Fibroblast of lung (primary cell): ENCODE results near the gene PTPRM. TPM values are rescaled to one million over a fixed set of nuclear protein-coding genes. Genes with fewer than 3 reads are reported as not detected.
A peak's percentile ranks its signal among the peaks of the same experiment; 100 is the strongest.

Experiments used
- DNase-seq, 2 donors: peaks; one replicate each; pipeline versions ENCODE4 v3.0.0 to v3.0.0-alpha.2; 2010; ENCODE audit warnings: low read depth in 2 of 2
- H2AFZ ChIP-seq: 2 replicates; pipeline ENCODE4 v1.5.1; 2012; ENCODE audit warnings: low read length, control low read depth, inconsistent platforms
- H3K27ac ChIP-seq: 2 replicates; pipeline ENCODE4 v1.5.1; 2011; ENCODE audit warnings: low read length, control low read depth; ENCODE audit not compliant: insufficient read depth
- H3K27me3 ChIP-seq: 2 replicates; pipeline ENCODE4 v1.5.1; 2011; ENCODE audit warnings: mild to moderate bottlenecking, low read length; ENCODE audit not compliant: control insufficient read depth, insufficient read depth
- H3K36me3 ChIP-seq: 2 replicates; pipeline ENCODE4 v1.5.1; 2011; ENCODE audit warnings: low read length; ENCODE audit not compliant: control insufficient read depth, insufficient read depth
- H3K4me1 ChIP-seq: 2 replicates; pipeline ENCODE4 v1.5.1; 2011; ENCODE audit warnings: low read length; ENCODE audit not compliant: control insufficient read depth, insufficient read depth; ENCODE audit errors: extremely low read depth
- H3K4me2 ChIP-seq: 2 replicates; pipeline ENCODE4 v1.5.1; 2011; ENCODE audit warnings: low read length, control low read depth; ENCODE audit not compliant: insufficient read depth; ENCODE audit errors: extremely low read depth
- H3K4me3 ChIP-seq, 4 experiments: fragments of 200-600 bp in 1 of 4; sonication (generic) in 1 of 4; replicated peaks in 1 of 4; 2 replicates each; pipeline ENCODE4 v1.5.1; 2011 to 2016; ENCODE audit warnings: low read length in 4 of 4, low read depth in 3 of 4, mild to moderate bottlenecking in 3 of 4, control low read depth in 2 of 4, inconsistent platforms in 1 of 4, mixed read lengths in 1 of 4; ENCODE audit not compliant: insufficient read depth in 1 of 4; ENCODE audit errors: control extremely low read depth in 1 of 4
- H3K79me2 ChIP-seq: 2 replicates; pipeline ENCODE4 v1.5.1; 2012; ENCODE audit warnings: mild to moderate bottlenecking, low read length, inconsistent platforms; ENCODE audit not compliant: control insufficient read depth, insufficient read depth
- H3K9ac ChIP-seq: 2 replicates; pipeline ENCODE4 v1.5.1; 2011; ENCODE audit warnings: mild to moderate bottlenecking, low read length, control low read depth; ENCODE audit not compliant: insufficient read depth
- H3K9me3 ChIP-seq: 2 replicates; pipeline ENCODE4 v1.5.1; 2012; ENCODE audit warnings: low read depth, low read length; ENCODE audit not compliant: control insufficient read depth, insufficient read depth
- H4K20me1 ChIP-seq: 2 replicates; pipeline ENCODE4 v1.5.1; 2011; ENCODE audit warnings: low read length; ENCODE audit not compliant: control insufficient read depth, insufficient read depth; ENCODE audit errors: extremely low read depth
- EZH2 ChIP-seq: IDR thresholded peaks from 2 replicates; pipeline ENCODE4 v1.5.1; 2012; ENCODE audit warnings: low read length, control low read depth, mild to moderate bottlenecking; ENCODE audit errors: missing control alignments
- polyA plus RNA-seq, 2 donors: library from polyadenylated mRNA; depleted of rRNA in 1 of 2; stranded (reverse) in 1 of 2; unstranded in 1 of 2; fragments of >200 nt; gene quantifications; 2 replicates each; pipeline ENCODE4 v1.2.1, GENCODE V29; 2011 to 2012; ENCODE audit warnings: missing spikeins in 1 of 2
- total RNA-seq: library from RNA; depleted of rRNA; stranded (reverse); fragments of >200 nt; gene quantifications from 2 replicates; pipeline ENCODE4 v1.2.1, GENCODE V29; 2014
- TF ChIP-seq, protein P1 (sequence below), 2 donors: IDR thresholded peaks in 1 of 2; conservative IDR thresholded peaks in 1 of 2; 1 replicate in 1 of 2; 2 replicates in 1 of 2; pipeline ENCODE4 v1.5.1; 2011 to 2012; ENCODE audit warnings: low read length in 2 of 2, control low read depth in 1 of 2, inconsistent platforms in 1 of 2, low read depth in 1 of 2, mild to moderate bottlenecking in 1 of 2

Gene PTPRM
- total and polyA plus RNA-seq, 2 donors (not counting 1 experiment from before 2014, with no cell fraction given) = 86.6 to 87.0 TPM

DNA sequence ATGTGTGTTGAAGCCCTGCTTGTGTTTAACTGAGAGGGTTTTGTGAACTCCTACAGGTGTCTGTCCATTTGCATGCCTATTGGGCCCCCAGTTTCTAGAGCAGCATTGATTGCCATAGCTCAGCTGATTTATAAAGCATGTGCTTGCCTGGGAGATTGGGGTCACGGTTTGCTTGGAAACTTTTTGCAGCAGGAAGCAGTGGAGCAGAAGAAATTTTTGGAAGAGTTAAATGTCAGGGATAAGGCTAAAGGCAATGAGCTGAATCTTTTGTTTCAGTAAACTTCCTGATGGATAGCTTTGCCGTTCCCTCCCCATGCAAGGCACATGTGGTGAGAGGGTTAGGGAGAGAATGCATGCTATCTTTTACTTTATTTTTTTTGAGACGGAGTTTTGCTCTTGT is 102.2 kb downstream of the PTPRM start:
- no peaks in the 10 kb centered on the region for H3K27me3 ChIP-seq
- no peaks in the 10 kb centered on the region for H4K20me1 ChIP-seq
- H3K4me2 ChIP-seq = no peak overlapping the region
- peak in 1 of 2 donors; percentile 5 for DNase-seq
- H3K4me3 ChIP-seq = no peak overlapping the region
- H3K9ac ChIP-seq = no peak overlapping the region
- no peaks in the 10 kb centered on the region for H3K4me1 ChIP-seq
- no peaks in the 10 kb centered on the region for H3K9me3 ChIP-seq
- H3K79me2 ChIP-seq = no peaks in the 10 kb centered on the region
- TF ChIP-seq, protein P1, sequence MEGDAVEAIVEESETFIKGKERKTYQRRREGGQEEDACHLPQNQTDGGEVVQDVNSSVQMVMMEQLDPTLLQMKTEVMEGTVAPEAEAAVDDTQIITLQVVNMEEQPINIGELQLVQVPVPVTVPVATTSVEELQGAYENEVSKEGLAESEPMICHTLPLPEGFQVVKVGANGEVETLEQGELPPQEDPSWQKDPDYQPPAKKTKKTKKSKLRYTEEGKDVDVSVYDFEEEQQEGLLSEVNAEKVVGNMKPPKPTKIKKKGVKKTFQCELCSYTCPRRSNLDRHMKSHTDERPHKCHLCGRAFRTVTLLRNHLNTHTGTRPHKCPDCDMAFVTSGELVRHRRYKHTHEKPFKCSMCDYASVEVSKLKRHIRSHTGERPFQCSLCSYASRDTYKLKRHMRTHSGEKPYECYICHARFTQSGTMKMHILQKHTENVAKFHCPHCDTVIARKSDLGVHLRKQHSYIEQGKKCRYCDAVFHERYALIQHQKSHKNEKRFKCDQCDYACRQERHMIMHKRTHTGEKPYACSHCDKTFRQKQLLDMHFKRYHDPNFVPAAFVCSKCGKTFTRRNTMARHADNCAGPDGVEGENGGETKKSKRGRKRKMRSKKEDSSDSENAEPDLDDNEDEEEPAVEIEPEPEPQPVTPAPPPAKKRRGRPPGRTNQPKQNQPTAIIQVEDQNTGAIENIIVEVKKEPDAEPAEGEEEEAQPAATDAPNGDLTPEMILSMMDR (conservative IDR thresholded peaks at IDR 0.05 in 1 of 2, IDR thresholded peaks at IDR 0.05 in 1 of 2; ENCODE audit: low read depth in 1 of 2, low read length in 2 of 2) = no peak
- TF ChIP-seq EZH2 = no peak
- no peak overlapping the region for H2AFZ ChIP-seq
- no peaks in the 10 kb centered on the region for H3K36me3 ChIP-seq
- H3K27ac ChIP-seq = no peak overlapping the region

- Histone ChIP-seq H3K79me2 (no peaks in the 10 kb centered on the region), H3K4me2 (no peak overlapping the region), H3K27ac (no peak overlapping the region), H2AFZ (no peak overlapping the region), H4K20me1 (no peaks in the 10 kb centered on the region), H3K9ac (no peak overlapping the region), H3K4me1 (no peaks in the 10 kb centered on the region), H3K27me3 (no peaks in the 10 kb centered on the region), H3K9me3 (no peaks in the 10 kb centered on the region), H3K36me3 (no peaks in the 10 kb centered on the region), H3K4me3 (no peak overlapping the region)
- no peak for TF ChIP-seq EZH2
- TF ChIP-seq, protein P1 (conservative IDR thresholded peaks at IDR 0.05 in 1 of 2, IDR thresholded peaks at IDR 0.05 in 1 of 2; ENCODE audit: low read depth in 1 of 2, low read length in 2 of 2) = no peak
- DNase-seq = no peak
These were observed 104.0 kb downstream of the PTPRM start for GRCh38 chr18:7671105-7671504.

DNA sequence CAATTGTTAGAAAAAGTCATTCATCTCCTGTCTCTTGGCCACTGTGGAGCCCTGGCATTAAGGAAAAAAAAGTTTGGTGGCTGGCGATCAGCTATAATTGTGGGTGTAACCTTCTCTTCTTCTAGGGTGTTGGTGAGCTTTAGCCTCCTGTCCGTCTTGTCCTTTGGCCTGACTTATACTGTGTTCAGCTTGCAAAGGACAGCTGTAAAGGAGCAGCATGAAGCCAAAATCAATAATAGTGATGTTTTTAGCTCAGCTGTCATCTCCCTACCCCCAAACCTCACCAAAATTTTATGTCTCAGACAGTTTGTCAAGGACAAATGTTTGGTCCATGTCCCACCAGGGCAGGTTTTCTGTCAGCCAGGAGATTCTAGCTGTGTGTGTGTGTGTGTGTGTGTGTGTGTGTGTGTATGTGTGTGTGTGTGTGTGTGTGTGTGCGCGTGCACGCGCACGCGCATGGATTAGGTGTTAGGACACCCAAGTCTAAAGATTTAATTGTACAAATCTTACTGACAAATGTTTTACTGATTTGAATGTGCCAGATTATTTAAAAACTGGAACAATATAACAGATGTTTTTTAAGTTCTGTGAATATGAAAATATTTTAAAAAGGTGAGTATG is 109.2 kb downstream of the PTPRM start:
- no peak overlapping the region for H3K4me2 ChIP-seq
- peak in 1 of 2 donors; percentile 5 for DNase-seq
- H3K79me2 ChIP-seq = no peaks in the 10 kb centered on the region
- TF ChIP-seq, protein P1 (conservative IDR thresholded peaks at IDR 0.05 in 1 of 2, IDR thresholded peaks at IDR 0.05 in 1 of 2; ENCODE audit: low read depth in 1 of 2, low read length in 2 of 2) = no peak
- TF ChIP-seq EZH2 = no peak
- no peaks in the 10 kb centered on the region for H4K20me1 ChIP-seq
- H3K27me3 ChIP-seq = no peaks in the 10 kb centered on the region
- H3K4me1 ChIP-seq = no peaks in the 10 kb centered on the region
- H3K36me3 ChIP-seq = no peaks in the 10 kb centered on the region
- H3K9ac ChIP-seq = no peak overlapping the region
- no peak overlapping the region for H3K4me3 ChIP-seq
- H3K27ac ChIP-seq = no peak overlapping the region
- H2AFZ ChIP-seq = no peak overlapping the region
- H3K9me3 ChIP-seq = no peaks in the 10 kb centered on the region
